Measurements from ENCODE around the gene ACBD6.

The ACBD6 gene

DNA sequence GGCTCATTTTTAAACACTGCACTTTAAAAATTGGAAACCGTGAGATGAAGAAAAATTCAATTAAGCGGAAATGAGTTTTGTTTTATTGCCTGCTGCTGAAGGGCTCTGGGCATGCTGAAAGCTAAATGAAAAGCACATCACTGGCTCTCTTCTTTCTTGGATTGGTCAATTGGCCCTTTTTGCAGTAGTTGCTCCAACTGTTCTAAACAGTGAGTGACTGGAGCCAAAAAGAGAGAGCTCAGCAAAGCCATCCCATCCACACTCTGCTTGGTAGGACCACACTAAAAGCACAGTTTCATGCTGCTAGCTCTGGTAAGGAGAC, 224.2 kb downstream of the ACBD6 start:
- no peak overlapping the region for H3K4me2 ChIP-seq
- TF ChIP-seq, protein P1, sequence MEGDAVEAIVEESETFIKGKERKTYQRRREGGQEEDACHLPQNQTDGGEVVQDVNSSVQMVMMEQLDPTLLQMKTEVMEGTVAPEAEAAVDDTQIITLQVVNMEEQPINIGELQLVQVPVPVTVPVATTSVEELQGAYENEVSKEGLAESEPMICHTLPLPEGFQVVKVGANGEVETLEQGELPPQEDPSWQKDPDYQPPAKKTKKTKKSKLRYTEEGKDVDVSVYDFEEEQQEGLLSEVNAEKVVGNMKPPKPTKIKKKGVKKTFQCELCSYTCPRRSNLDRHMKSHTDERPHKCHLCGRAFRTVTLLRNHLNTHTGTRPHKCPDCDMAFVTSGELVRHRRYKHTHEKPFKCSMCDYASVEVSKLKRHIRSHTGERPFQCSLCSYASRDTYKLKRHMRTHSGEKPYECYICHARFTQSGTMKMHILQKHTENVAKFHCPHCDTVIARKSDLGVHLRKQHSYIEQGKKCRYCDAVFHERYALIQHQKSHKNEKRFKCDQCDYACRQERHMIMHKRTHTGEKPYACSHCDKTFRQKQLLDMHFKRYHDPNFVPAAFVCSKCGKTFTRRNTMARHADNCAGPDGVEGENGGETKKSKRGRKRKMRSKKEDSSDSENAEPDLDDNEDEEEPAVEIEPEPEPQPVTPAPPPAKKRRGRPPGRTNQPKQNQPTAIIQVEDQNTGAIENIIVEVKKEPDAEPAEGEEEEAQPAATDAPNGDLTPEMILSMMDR (conservative IDR thresholded peaks at IDR 0.05; ENCODE audit: low read depth, low read length) = no peak
- H3K9ac ChIP-seq = no peak overlapping the region
- no peaks in the 10 kb centered on the region for H3K36me3 ChIP-seq (ENCODE audit: insufficient read depth)
- no peak overlapping the region for H3K27ac ChIP-seq
- no peaks in the 10 kb centered on the region for H4K20me1 ChIP-seq (ENCODE audit: insufficient read depth)
- no peak overlapping the region for H2AFZ ChIP-seq (ENCODE audit: low read depth)
- H3K4me1 ChIP-seq (ENCODE audit: low read depth, poor library complexity, severe bottlenecking) = no peaks in the 10 kb centered on the region
- H3K4me3 ChIP-seq (IDR thresholded peaks at IDR 0.05; ENCODE audit: insufficient read depth, low read depth, low read length) = no peak overlapping the region
- H3K27me3 ChIP-seq (ENCODE audit: insufficient read depth, low read depth) = no peaks in the 10 kb centered on the region
- no peaks in the 10 kb centered on the region for H3K79me2 ChIP-seq (ENCODE audit: insufficient read depth, low read depth)

DNA sequence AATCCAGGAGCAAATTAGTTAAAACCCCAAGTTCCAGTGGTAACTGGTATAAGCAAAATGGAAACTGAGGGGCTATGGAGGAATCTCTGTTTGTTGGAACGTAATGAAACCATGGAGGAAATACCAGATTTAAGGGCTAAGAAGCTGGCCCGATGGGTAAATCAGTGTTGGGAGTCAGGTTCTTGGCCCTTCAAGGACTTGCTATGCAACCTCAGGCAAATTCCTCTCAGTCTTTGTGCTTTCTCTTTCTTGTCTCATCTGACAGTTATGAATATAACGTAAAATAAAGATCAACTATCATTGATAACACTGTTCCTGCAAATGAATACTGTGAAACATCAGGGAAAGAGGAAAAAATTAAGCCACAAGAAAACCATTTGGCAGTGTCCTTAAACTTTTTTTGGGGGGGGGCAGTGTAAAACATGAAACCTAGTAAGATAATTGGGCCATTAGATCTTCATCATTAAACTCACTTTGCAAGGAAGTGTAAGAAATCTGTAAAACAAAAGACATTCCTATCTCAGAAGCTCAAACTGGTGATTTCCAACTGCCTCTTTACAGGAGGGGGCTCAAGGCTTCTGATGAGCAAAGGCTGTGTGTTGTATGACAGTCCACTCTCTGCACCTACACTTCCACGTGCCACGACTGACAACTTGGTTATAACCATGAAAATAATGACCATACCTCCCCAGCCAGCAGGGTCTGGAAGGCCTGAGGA, 224.7 kb downstream of the ACBD6 start:
- H4K20me1 ChIP-seq (ENCODE audit: insufficient read depth) = no peaks in the 10 kb centered on the region
- H3K36me3 ChIP-seq (ENCODE audit: insufficient read depth) = no peaks in the 10 kb centered on the region
- no peak overlapping the region for H2AFZ ChIP-seq (ENCODE audit: low read depth)
- H3K4me3 ChIP-seq (IDR thresholded peaks at IDR 0.05; ENCODE audit: insufficient read depth, low read depth, low read length) = no peak overlapping the region
- H3K27me3 ChIP-seq (ENCODE audit: insufficient read depth, low read depth) = no peaks in the 10 kb centered on the region
- H3K79me2 ChIP-seq (ENCODE audit: insufficient read depth, low read depth) = no peaks in the 10 kb centered on the region
- TF ChIP-seq, protein P1 (conservative IDR thresholded peaks at IDR 0.05; ENCODE audit: low read depth, low read length) = no peak
- H3K4me1 ChIP-seq (ENCODE audit: low read depth, poor library complexity, severe bottlenecking) = no peaks in the 10 kb centered on the region
- no peak overlapping the region for H3K27ac ChIP-seq
- H3K9ac ChIP-seq = no peak overlapping the region
- no peak overlapping the region for H3K4me2 ChIP-seq

DNA sequence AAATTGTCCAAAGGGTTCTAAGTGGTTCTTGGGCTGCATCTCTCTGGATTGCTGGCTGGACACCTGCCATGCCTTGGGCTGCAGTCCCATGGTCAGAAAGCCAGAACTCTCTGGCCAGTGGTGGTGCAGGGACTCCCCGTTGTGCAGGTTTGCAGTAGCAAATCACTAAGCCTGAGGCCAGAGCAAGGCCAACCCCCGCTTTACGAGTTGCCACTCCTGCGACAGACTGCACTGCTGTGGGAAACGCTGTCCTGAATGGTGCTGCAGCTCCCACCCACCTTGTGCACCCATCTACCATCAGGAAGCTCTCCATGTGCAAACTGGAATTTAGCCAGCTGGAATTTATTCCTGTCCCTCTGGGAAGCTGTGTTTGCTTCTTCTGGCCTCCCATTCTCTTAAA, 226.7 kb downstream of the ACBD6 start:
- H3K4me2 ChIP-seq = no peak overlapping the region
- no peak overlapping the region for H3K9ac ChIP-seq
- H3K4me3 ChIP-seq (IDR thresholded peaks at IDR 0.05; ENCODE audit: insufficient read depth, low read depth, low read length) = no peak overlapping the region
- no peaks in the 10 kb centered on the region for H3K4me1 ChIP-seq (ENCODE audit: low read depth, poor library complexity, severe bottlenecking)
- TF ChIP-seq, protein P1 (conservative IDR thresholded peaks at IDR 0.05; ENCODE audit: low read depth, low read length) = no peak
- no peaks in the 10 kb centered on the region for H3K79me2 ChIP-seq (ENCODE audit: insufficient read depth, low read depth)
- H3K36me3 ChIP-seq (ENCODE audit: insufficient read depth) = no peaks in the 10 kb centered on the region
- no peaks in the 10 kb centered on the region for H4K20me1 ChIP-seq (ENCODE audit: insufficient read depth)
- no peak overlapping the region for H3K27ac ChIP-seq
- H3K27me3 ChIP-seq (ENCODE audit: insufficient read depth, low read depth) = no peaks in the 10 kb centered on the region
- no peak overlapping the region for H2AFZ ChIP-seq (ENCODE audit: low read depth)

DNA sequence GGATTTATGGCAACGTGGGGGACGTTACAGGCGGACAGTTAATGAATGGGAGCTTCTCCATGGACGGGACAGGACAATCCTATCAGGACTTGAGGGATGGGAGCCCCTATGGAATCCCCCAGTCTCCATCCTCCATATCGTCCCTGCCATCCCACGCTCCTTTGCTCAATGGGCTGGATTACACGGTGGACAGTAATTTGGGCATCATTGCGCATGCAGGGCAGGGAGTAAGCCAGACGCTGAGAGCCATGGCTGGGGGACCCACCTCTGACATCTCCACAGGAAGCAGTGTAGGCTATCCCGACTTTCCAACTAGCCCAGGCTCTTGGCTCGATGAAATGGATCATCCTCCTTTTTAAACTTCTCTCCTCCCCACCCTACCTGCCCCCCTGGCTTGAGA, 228.2 kb downstream of the ACBD6 start:
- no peaks in the 10 kb centered on the region for H3K4me1 ChIP-seq (ENCODE audit: low read depth, poor library complexity, severe bottlenecking)

More for the DNA sequence above, 228.2 kb downstream of the ACBD6 start:
- Histone ChIP-seq H3K79me2 (ENCODE audit: insufficient read depth, low read depth) (no peaks in the 10 kb centered on the region), H3K27me3 (ENCODE audit: insufficient read depth, low read depth) (no peaks in the 10 kb centered on the region), H3K4me3 (IDR thresholded peaks at IDR 0.05; ENCODE audit: insufficient read depth, low read depth, low read length) (no peak overlapping the region), H4K20me1 (ENCODE audit: insufficient read depth) (no peaks in the 10 kb centered on the region), H2AFZ (ENCODE audit: low read depth) (no peak overlapping the region), H3K27ac (no peak overlapping the region), H3K4me2 (no peak overlapping the region), H3K9ac (no peak overlapping the region), H3K36me3 (ENCODE audit: insufficient read depth) (no peaks in the 10 kb centered on the region)
- TF ChIP-seq, protein P1 (conservative IDR thresholded peaks at IDR 0.05; ENCODE audit: low read depth, low read length) = no peak
